ENCODE data around the gene HSD17B3.
"Not testable (repeated sequence)": the region's sequence is repeated elsewhere in the genome, so short reads cannot be mapped to it uniquely, and the experiment has no call there.

The HSD17B3 gene

DNA sequence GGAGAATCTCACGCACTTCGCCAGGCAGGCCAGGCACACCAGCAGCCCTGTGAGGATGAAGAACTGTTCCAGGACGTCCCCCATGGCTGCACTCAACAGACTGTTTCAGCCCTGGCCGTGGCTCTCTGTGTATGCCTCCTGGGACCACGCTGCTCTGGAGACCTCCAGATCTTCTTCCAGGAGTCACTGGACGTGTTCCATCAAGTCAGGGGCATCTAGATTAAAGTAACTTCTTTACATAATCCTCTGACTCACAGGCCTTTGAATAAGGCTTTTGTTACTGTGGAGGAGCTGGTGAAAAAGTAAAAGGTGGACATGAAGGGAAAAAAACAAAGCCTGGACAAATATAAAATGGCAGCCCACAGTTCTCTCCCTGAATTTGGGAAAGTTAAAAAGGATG is at the start of gene HSD17B3:
TSS of gene HSD17B3 (minus strand) at position 156 of the 400 bp plus-strand sequence. CDS start at position 84, 72 bp downstream.
- no peak for DNase-seq (ENCODE audit: low read depth)

DNA sequence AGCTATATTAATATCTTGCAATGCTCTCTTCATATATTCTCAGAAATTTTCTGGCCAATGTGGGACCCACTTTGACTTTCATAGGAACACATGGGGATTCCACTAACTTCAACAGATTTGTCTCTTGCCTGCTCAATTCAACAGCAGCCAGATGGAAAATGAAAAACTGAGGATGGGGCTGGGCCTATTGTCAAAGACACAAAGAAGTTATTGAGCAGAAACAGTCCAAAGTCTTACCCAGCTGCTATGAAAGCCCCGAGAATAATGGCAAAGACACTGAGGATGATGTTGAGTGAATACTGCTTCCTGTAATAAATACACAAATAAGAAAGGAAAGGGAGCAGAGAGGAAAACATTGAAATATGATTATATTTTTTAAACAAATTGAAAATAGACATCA is 48.9 kb upstream of the HSD17B3 start:
- no peak for DNase-seq (ENCODE audit: low read depth)

DNA sequence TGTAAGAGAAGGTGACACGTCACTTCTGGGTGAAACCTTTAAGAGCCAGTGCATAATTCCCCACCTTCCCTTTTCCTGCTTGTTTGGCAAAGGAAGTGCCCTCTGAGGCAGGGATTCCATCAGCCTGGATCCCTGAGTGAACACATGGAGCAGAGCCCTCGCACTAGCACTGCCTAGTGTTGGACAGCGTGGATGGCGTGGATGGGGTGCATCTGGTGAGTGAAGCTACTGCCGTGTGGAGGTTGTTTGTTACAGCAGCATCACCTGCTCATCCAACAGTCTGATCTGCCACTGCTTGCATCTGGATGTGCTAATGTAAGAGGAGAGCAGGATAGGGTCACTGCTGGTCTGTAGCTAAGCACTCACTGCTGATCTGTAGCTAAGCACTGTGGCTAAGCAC is 46.3 kb upstream of the HSD17B3 start:
- DNase-seq (ENCODE audit: low read depth): no peak

DNA sequence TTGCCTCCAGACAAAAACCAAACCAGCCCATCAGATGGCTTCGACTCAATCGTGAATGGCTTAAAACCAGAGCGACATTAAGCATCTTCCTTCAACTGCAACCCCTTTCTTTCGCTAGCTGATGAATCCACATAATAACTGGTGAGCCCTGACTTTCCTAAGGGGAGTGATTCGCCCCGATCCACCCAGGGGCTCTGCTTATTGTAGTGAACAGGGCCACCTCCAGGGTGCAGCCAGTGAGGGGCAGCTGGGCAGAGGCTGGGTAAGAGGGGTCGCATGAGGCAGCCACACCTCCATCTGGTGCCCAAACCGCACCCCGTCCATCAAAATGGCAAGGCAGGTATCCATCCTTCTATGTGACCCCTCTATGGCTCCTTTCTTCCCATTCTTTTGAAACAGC is 43.6 kb upstream of the HSD17B3 start:
- DNase-seq (ENCODE audit: low read depth): no peak

DNA sequence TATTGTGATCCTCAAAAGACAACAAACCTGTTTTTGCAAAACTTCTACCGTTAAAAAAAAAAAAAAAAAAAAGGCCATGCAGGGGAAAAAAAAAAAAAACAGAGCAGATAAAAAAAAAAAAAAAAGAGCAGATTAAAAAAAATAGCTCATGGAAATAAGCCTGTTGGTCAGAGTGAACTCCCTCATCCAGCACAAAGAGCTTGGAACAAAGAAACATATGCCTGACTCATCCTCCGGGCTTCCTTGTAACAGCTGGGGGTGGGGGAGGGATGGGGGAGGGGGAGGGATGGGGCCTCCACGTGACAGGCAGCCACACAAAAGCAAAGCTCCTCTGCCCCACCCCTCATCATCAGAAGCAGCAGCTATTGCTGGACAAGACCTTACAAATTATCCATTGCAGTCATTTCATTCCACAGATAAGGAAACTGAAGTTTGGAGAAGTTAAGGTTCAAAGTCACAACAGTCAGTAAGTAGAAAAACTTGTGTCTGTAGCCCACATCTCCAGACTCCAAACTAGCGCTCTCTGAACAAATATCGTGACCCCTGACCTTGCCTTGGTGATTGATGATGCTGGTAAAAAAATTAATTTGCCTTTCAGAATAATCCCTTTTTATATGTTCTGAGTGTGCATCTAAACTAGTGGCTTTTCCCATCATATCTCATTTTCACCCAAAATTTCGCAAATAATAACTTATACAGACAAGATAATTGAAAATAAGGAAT is 42.6 kb upstream of the HSD17B3 start:
- peak; percentile 61 for DNase-seq (ENCODE audit: low read depth)

DNA sequence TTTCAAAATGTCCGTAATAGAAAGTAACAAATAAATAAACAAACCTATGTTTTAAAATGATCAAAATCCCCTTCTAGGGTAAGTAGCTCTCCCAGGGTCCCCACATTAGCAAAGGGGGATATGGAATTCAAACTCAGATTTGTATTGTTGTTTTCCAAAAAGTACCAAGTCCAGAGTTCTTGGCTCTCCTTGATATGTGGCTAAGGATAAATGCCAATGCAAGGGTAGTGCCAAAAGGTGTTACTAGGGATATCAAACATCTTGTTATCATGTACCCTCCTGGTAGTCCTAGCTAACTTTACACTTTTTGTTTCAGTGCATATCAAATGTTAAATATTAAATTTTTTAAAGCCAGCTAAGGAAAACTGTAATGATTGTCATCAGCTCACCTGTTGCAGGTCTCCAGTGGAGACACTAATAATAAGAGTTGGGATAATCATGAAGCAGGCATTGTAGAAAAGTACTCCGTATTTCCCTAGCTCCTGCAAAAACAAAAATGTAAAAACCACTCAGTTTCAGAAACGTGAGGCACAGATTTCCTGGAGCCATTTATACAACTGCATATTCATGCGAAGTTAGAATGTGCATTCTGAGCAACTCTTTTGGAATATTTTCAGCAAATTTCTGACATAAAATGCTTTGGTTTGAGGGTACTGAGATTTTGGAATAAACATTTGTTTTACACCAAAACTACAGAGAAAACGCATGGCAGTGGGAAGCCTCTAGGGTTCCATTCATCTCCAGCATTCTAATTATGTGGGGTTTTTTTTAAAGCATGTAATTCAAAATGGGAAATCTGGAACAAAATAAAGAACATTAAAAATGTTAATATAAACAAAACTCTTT is 41.8 kb upstream of the HSD17B3 start:
- no peak for DNase-seq (ENCODE audit: low read depth)

DNA sequence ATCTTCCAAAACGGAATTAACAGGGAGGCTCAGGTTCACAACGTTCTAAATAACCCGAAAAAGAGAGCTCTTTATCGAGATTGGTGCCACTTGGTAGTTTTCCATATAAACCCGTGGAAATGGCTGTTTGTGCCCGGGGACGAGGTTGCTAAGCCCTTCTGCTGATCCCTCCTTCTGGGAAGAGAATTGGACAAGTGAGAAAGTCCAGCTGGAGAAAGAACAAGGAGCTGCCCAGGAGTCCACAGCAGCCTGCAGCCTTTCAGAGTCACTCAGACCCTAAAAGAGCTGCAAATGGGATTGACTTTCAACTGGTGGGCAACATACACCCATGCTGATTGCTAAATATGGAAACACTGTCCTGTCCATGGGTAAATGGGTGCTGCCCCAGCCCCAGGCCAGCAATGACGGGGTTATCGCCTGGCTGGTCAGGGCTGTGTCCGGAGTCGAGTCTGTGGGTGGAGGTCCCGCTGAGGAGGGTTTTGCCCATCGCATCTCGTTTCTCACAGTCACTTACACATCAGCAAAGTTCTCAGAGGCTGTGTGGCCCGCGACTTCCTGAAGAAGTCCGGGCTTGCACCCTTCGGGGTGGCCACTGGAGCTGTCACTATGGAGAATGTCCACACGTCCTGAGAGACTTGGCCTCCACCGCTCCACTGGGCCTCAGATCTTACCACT is 40.7 kb upstream of the HSD17B3 start:
- no peak for DNase-seq (ENCODE audit: low read depth)

DNA sequence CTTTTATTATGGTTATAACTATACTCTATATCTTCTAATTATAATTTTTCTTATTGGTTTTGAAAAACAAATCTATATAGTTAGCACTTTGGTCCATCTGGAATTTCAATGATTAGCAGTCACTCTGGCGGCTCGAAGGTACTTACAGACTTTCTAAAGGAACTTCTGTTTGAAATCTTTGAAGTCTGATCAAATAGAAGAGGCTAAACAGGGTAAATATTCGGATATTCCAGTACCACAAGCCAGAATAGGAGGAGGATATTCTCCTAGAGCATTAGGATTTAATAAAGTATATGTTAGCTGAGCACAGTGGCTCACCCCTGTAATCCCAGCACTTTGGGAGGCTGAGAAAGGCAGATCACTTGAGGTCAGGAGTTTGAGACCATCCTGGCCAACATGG is 38.7 kb upstream of the HSD17B3 start:
- DNase-seq (ENCODE audit: low read depth): no peak

DNA sequence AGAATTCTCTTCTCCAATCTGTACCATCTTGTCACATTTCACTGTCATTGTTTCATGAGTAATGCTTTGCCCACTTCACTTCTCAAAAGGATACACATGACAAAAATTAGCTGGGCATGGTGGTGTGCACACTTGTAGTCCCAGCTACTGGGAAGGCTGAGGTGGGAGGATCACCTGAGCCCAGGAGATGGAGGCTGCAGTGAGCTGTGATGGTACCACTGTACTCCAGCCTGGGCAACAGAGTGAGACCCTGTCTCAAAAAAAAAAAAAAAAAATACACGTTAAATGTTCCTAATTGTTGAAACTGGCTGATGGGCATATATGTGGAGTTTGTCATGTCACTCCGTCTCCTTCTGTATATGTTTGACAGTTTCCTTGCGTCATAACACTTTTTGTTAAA is 36.3 kb upstream of the HSD17B3 start:
- DNase-seq (ENCODE audit: low read depth): no peak

DNA sequence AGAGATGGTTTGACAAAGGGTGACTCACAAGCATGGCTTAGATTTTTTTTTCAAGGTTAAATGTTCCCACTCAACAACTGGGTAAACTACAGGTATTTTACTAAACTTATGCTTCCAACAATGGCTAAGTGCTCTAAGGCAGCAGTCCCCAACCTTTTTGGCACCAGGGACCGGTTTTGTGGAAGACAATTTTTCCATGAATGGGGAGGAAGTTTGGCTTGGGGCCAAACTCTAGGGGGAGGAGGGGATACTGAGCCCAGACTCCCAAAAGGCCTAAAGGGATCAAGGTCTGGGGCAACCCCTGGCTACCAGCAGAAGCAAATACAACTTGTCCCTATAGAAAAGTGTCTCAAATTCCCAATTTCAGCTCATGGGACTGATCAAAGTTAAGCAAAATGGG is 32.0 kb upstream of the HSD17B3 start:
- DNase-seq (ENCODE audit: low read depth): no peak

DNA sequence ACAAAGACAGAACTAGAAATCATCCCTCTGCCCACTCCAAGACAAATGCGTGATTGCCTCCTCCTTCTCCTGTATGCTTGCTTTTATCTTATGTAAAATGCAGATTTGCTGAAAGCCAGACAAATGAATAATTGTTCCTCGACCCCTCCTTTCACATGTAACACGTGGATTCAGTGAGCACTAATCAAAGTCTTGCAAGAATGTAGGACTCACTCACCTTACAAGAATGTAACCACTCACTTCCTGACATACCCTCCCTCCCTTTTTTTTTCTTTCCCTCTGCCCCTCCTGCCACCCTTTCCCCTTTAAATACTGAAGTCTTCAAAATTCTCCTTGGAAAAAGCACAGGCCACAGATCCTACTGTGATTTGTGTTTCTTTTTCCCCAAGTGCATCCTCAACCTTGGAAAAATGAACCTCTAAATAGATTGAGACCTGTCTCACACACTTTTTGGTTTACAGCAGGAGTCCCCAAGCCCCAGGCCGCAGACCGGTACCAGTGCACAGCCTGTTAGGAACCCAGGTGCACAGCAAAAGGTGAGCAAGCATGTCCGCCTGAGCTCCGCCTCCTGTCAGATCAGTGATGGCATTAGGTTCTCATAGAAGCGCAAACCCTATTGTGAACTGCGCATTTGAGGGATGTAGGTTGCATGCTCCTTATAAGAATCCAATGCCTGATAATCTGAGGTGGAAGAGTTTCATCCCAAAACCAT is 29.4 kb upstream of the HSD17B3 start:
- no peak for DNase-seq (ENCODE audit: low read depth)

DNA sequence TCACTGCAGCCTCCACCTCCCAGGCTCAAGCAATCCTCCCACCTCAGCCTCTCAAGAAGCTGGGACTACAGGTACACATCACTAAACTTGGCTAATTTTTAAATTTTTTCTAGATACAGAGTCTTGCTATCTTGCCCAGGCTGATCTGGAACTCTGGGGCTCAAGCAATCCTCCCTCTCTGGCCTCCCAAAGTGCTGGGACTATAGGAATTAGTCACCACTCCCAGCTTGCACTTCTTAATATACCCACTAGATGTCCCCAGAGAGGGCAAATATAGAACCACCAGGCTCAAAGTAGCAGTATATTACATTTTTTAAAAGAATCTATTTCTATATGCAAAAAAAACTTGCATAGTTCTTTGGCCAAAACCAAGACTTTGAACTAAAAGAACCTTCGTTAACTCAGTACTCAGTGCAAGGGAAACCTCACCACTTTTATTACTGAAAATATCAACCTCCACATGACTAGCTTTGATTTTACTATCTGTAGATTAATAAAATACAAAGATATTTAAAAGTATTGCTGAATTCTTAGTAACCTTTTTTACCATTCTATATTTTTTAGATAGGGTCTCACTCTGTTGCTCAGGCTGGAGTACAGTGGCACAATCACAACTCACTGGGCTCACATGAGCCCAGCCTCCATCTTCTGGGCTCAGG is 25.8 kb upstream of the HSD17B3 start:
- peak; percentile 53 for DNase-seq (ENCODE audit: low read depth)

DNA sequence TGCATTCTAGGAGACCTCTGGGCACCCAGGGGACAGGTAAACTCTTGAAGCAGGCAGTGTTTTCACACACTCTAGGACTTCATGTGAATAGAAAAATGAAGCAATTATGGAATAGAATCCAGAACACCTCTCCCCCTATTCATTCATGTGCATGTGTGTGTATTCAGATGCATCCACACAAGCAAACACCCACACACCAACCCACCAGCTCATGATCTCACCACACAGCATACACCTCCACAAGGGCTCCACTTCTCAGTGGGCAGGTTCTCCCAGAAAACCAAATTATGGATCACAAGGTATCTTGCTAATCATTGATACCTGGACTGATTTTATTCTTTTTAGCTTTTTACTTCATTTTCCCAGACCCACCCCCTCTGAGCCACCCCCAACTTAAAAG is 21.2 kb upstream of the HSD17B3 start:
- DNase-seq (ENCODE audit: low read depth): no peak

DNA sequence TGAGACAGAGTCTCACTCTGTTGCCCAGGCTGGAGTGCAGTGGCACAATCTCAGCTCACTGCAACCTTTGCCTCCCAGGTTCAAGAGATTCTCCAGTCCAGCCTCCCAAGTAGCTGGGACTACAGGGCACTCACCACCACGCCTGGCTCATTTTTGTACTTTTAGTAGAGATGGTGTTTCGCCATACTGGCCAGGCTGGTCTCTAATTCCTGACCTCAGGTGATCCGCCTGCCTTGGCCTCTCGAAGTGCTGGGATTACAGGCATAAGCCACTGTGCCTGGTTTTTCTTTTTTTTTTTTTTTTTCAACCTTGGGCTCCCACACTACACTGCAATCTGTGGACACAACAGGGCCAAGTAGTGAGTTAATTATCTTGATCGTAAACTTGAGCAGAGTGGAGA is 20.8 kb upstream of the HSD17B3 start:
- not testable (repeated sequence) for DNase-seq (ENCODE audit: low read depth)

DNA sequence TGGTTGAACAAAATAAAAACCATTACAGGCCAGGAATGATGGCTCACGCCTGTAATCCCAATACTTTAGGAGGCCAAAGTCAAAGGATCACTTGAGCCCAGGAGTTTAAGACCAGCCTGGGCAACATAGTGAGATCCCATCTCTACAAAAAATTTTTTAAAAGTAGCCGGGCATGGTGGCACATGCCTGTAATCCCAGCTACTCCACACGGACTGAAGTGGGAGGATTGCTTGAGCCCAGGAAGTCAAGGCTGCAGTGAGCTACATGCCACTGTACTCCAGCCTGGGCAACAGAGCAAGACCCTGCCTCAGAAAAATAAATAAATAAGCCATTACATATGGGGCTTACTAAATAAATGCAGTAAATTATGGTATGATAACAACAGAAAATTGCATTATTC is 20.2 kb upstream of the HSD17B3 start:
- not testable (repeated sequence) for DNase-seq (ENCODE audit: low read depth)

DNA sequence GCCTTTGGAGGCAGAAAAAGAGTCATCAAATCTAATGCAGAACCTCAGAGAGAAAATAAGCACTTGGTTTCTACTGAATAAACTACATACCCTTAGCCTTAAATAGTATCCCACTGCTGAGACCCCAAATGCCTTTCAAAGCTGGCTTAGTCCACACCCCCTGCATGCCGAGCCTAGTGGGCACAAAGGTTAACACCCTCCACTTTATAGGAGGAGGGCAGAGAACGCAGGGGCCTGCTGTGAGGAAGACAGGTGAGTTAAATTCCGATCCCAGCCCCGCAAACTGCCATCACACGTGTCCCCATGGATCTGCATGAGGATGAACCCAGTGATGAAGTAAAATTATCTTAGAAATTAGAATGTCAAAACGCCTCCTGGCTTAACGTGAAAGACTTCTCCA is 19.5 kb upstream of the HSD17B3 start:
- no peak for DNase-seq (ENCODE audit: low read depth)

DNA sequence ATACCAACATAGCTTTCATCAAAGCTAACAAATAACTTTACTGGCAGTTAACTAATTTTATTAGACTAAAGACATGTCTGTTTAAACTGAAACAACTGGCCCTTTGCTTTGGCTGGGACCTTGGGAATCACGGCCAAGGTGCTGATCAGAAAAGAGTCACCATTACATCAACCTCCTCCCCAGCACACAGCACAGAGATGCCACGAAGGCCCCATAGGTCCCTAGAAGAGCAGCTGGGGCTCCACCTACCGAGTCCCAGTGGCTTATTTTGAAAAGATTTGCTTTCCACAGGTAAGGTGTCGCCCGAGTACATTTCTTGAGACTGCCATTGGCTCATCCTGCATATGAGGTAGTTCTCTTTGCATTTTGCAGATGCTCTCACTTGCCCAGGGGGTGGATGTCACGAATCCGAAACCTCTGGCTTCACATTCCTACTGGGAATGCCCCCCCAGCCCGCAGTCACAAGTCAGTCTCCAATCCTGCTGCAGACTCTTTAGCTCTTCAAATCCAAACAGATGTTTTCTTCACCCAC is 18.8 kb upstream of the HSD17B3 start:
- no peak for DNase-seq (ENCODE audit: low read depth)

DNA sequence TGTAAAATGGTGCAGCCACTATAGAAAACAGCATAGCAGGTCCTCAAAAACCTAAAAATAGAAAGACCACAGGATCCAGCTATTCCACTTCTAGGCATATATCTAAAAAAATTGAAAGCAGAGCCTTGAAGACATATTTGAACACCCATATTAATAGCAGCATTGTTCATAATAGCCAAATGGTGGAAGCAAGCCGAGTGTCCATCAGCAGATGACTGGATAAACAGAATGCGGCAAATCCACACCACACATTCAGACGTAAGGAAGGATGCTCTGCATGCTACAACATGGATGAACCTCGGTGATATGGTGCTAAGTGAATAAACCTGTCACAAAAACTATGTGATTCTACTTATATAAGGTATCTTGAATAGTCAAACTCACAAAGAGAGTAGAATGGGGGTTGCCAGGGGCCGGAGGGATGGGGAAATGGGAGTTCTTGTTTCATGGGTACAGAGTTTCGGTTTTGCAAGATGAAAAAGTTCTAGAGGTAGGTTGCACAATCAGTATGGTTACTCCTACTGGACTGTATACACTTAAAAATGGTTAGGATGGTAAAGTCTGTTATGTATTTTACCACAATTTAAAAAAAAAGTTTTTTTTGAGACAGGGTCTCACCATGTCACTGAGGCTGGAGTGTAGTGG is 17.1 kb upstream of the HSD17B3 start:
- no peak for DNase-seq (ENCODE audit: low read depth)

DNA sequence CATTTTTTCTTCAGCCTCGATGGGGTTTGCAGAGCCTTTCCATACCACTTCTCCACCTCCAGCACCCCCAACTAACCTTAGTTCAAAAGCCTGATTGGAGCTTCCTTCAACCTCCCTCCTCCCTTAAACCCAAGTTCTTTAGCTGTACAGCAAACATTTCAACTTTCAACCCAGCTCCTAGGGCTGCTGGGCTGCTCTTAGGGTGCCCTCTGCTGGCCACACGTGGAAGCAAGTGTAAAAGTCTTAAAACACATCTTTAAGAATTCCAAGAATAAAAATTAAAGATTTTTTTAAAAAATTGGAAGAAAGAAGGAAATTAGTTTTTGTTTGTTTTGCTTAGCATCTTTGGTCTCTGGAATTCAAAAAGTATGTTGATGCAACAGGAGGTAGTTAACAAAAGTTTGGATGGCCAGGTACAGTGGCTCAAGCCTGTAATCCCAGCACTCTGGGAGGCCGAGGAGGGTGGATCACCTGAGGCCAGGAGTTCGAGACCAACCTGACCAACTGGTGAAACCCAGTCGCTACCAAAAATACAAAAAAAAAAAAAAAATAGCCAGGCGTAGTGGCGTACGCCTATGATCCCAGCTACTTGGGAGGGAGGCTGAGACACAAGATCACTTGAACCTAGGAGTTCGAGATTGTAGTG is 15.5 kb upstream of the HSD17B3 start:
- no peak for DNase-seq (ENCODE audit: low read depth)

DNA sequence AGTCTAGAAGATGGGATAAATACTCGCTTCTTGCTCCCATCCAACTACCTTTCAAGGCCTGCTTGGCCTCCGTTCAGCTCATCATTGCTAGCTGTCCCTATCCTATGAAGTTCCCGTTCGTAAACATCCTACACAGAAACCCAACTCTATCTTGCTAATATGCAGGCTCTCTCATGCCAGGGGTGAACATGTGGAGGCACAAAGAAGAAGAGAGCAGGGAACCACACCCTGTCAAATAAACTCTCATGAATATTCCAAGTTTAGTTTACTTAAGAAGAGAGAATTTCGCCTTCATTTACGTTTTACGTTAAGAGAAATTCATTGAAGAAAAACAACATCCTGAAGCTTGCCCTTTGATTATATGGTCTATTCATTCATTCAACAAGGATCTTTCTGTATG is 7.9 kb upstream of the HSD17B3 start:
- DNase-seq (ENCODE audit: low read depth): no peak

Data from HS-27A (cell line).